Right atrium auricular region (tissue), 2 donors: ENCODE data around the gene DAB2. TPM values are rescaled to one million over a fixed set of nuclear protein-coding genes. Genes with fewer than 3 reads are reported as not detected.

Source experiments
- DNase-seq: peaks from one replicate; pipeline ENCODE4 v3.0.0-alpha.2; 2019; ENCODE audit warnings: low spot score
- H3K27ac ChIP-seq, 2 donors: fragments of 200-600 bp; sonication (generic); 1 replicate in 1 of 2; 2 replicates in 1 of 2; pipeline ENCODE4 v1.5.1; 2016 to 2019
- H3K27me3 ChIP-seq, 2 donors: fragments of 200-600 bp; sonication (generic); one replicate each; pipeline versions ENCODE4 v1.5.1 to v1.6.0; 2017 to 2019
- H3K36me3 ChIP-seq: fragments of 200-600 bp; sonication (generic); one replicate; pipeline ENCODE4 v1.5.1; 2016
- H3K4me1 ChIP-seq, 2 donors: fragments of 200-600 bp; sonication (generic); one replicate each; pipeline versions ENCODE4 v1.5.1 to v1.6.0; 2017 to 2019
- H3K4me3 ChIP-seq, 2 donors: fragments of 200-600 bp; sonication (generic); 1 replicate in 1 of 2; 2 replicates in 1 of 2; pipeline ENCODE4 v1.5.1; 2017 to 2019; ENCODE audit warnings: mild to moderate bottlenecking in 1 of 2, moderate library complexity in 1 of 2
- H3K9me3 ChIP-seq, 2 donors: fragments of 200-600 bp; sonication (generic); one replicate each; pipeline ENCODE4 v1.5.1; 2019
- CTCF ChIP-seq, 2 donors: fragments of 200-600 bp; sonication (generic); IDR thresholded peaks; one replicate each; pipeline ENCODE4 v1.5.1; 2019; ENCODE audit warnings: antibody characterized with exemption in 2 of 2
- total RNA-seq, 2 donors: library from RNA; depleted of rRNA; stranded (reverse); fragments of >200 nt; gene quantifications; one replicate each; pipeline ENCODE4 v1.1.0, GENCODE V29; 2016

Gene DAB2
- total RNA-seq, 2 donors from 2014 or later, result 17.5 to 29.2 TPM

DNA sequence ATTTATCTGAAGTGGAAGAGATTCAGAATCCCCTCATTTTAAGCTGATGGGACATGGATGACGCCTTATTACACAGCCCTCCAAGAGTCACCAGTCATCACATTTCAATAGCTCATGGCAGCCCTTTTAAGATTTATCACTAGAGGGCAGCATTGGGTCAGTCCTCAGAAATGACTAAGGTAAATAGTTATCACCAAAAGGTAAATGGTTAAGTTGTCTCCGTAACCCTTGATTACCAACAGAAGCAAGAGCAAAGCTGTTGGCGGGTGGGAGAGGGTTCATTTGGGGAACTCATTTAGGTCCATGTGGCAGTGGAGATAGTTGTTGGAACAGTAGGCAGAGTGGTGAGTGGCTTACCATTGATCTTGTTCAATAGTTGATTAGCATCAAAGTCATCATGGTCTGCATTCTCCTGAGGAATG is 48.5 kb downstream of the DAB2 start:
- no peak overlapping the region for H3K4me3 ChIP-seq
- H3K36me3 ChIP-seq, result peaks cover 23% of the 10 kb centered on the region
- no peaks in the 10 kb centered on the region for H3K4me1 ChIP-seq
- no peak for DNase-seq
- TF ChIP-seq CTCF (IDR thresholded peaks at IDR 0.05), result peak; percentile 61 to 87
- no peaks in the 10 kb centered on the region for H3K27me3 ChIP-seq
- H3K9me3 ChIP-seq, result no peaks in the 10 kb centered on the region
- no peak overlapping the region for H3K27ac ChIP-seq

- H3K27me3 ChIP-seq, result no peaks in the 10 kb centered on the region
- DNase-seq, result no peak
- no peaks in the 10 kb centered on the region for H3K4me1 ChIP-seq
- no peaks in the 10 kb centered on the region for H3K9me3 ChIP-seq
- no peak overlapping the region for H3K4me3 ChIP-seq
- H3K27ac ChIP-seq, result no peak overlapping the region
- no peak for TF ChIP-seq CTCF (IDR thresholded peaks at IDR 0.05)
- peaks cover 15% of the 10 kb centered on the region for H3K36me3 ChIP-seq
Measured at GRCh38 chr5:39373791-39374190, 51.0 kb downstream of the DAB2 start.

GRCh38 chr5:39371367-39371635 is 53.5 kb downstream of the DAB2 start:
- TF ChIP-seq CTCF (IDR thresholded peaks at IDR 0.05), result no peak
- Histone ChIP-seq H3K27ac (no peak overlapping the region), H3K27me3 (no peaks in the 10 kb centered on the region), H3K4me3 (no peak overlapping the region), H3K36me3 (peaks cover 7% of the 10 kb centered on the region), H3K9me3 (no peaks in the 10 kb centered on the region), H3K4me1 (no peaks in the 10 kb centered on the region)
- no peak for DNase-seq

- DNase-seq, result no peak
- Histone ChIP-seq H3K27ac (no peak overlapping the region), H3K27me3 (no peaks in the 10 kb centered on the region), H3K4me1 (no peaks in the 10 kb centered on the region), H3K36me3 (peaks cover 7% of the 10 kb centered on the region), H3K9me3 (no peaks in the 10 kb centered on the region), H3K4me3 (no peak overlapping the region)
- TF ChIP-seq CTCF (IDR thresholded peaks at IDR 0.05), result no peak
Measured at GRCh38 chr5:39370555-39371366, 54.0 kb downstream of the DAB2 start.

DNA sequence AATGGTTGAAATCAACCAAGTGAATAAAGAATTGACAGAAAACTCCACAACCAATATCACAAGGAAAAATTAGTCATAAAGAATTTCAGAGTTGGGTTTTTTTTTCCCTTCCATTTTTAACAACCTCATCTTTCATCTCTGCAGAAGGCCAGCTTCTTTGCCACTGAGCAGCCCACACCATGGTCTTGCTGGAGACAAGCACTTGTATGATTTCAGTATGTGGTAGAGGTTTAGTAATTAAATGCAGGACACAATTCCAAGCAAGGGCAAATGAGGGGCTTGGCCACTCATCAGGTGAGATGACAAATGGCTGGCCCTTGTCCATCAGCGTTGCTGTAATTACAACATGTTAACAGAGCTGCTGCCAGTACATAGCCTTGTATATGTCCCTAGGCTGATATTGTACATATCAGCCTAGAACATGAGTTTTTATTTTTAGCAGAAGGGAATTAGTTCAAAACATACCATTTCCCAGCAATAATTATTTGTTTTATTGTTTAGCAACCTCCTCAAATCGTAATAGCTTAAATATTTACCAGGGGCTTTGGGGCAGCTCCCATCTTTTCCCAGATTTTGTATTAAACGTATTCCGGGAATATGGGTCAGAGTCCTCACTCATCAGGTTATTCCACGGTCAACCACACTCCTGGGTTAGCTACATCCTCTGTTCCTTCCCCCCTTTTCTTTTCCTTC is 55.5 kb downstream of the DAB2 start:
- Histone ChIP-seq H3K4me3 (no peak overlapping the region), H3K36me3 (no peaks in the 10 kb centered on the region), H3K9me3 (no peaks in the 10 kb centered on the region), H3K4me1 (no peaks in the 10 kb centered on the region), H3K27me3 (no peaks in the 10 kb centered on the region), H3K27ac (no peak overlapping the region)
- TF ChIP-seq CTCF (IDR thresholded peaks at IDR 0.05), result no peak
- no peak for DNase-seq
